Measurements from ENCODE around the gene OLFML1.
A peak's percentile ranks its signal among the peaks of the same experiment; 100 is the strongest.

The OLFML1 gene

GRCh38 chr11:7509966-7510365 is 24.7 kb downstream of the OLFML1 start:
- H3K27ac ChIP-seq: no peak overlapping the region
- TF ChIP-seq ZFX (IDR thresholded peaks at IDR 0.05; ENCODE audit: borderline replicate concordance) (no peak), CTCF (IDR thresholded peaks at IDR 0.05) (no peak)

DNA sequence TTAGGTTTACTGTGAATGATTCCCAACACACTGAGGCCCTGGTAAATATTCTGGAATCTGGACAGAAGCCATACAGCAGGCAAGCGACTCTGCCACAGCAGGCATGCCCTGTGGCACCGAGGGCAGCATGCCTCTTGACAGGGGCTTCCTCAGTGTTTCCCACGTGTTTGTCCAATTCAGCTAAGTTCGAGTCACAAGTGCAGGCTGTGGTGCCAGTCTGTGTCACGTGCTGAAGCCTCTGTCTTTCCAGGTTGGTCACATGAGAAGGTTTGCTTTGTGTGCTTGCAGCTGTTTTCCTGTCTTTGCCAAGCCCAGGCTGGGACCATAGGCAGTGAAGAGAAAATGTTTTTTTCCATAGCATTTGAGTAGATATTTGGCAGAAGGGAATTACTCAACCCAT is 26.1 kb downstream of the OLFML1 start:
- no peak overlapping the region for H3K27ac ChIP-seq
- TF ChIP-seq ZFX (IDR thresholded peaks at IDR 0.05; ENCODE audit: borderline replicate concordance): no peak
- no peak for TF ChIP-seq CTCF (IDR thresholded peaks at IDR 0.05)

- H3K27ac ChIP-seq: peak overlapping the region; percentile 72
Observed at GRCh38 chr11:7512525-7513233, 27.4 kb downstream of the OLFML1 start.

GRCh38 chr11:7513234-7514098 is 28.2 kb downstream of the OLFML1 start, which contains the start of gene PPFIBP2:
Gene PPFIBP2, plus strand, starts transcription at chr11:7513999. Its CDS starts 35,477 bp downstream, at chr11:7549476.
- H3K27ac ChIP-seq: peak within 1 kb of the TSS; percentile 72
- no peak for TF ChIP-seq ZFX (IDR thresholded peaks at IDR 0.05; ENCODE audit: borderline replicate concordance)
- TF ChIP-seq CTCF (IDR thresholded peaks at IDR 0.05): peak; percentile 91

More at GRCh38 chr11:7512525-7513233, 27.4 kb downstream of the OLFML1 start:
- TF ChIP-seq ZFX (IDR thresholded peaks at IDR 0.05; ENCODE audit: borderline replicate concordance) (no peak), CTCF (IDR thresholded peaks at IDR 0.05) (no peak)

GRCh38 chr11:7514099-7514591 is 28.8 kb downstream of the OLFML1 start:
- TF ChIP-seq ZFX (IDR thresholded peaks at IDR 0.05; ENCODE audit: borderline replicate concordance) (no peak), CTCF (IDR thresholded peaks at IDR 0.05) (no peak)
- H3K27ac ChIP-seq: peak overlapping the region; percentile 72

DNA sequence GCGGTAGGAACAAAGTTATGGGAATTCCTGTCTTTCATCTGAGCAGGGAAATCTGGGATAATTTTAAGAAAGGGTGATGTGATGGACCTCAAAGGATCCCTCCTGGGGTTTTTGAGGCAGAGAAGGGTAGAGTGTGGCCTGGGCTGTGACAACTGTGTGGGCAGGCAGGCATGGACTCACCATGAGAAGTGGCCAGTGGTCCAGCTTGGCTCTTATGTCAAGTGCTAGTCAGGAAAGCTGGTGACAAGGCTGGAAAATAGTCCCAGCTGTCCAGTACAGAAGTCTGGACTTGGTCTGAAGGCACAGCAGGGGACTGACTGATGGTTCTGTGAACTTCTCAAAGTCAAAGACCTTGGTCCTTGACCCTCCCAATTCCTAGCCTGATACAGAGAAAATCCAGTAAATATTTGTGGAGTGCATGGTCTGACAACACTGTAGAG is 30.2 kb downstream of the OLFML1 start:
- TF ChIP-seq CTCF (IDR thresholded peaks at IDR 0.05) (no peak), ZFX (IDR thresholded peaks at IDR 0.05; ENCODE audit: borderline replicate concordance) (no peak)
- H3K27ac ChIP-seq: no peak overlapping the region
